Activated CD4-positive, alpha-beta T cell treated with anti-CD3 and anti-CD28 coated beads, Interleukin-2, amount 50 U/mL, for 16 hours (primary cell): Measurements from ENCODE around the gene TSHB.
"Not testable (repeated sequence)": the region's sequence is repeated elsewhere in the genome, so short reads cannot be mapped to it uniquely, and the experiment has no call there.

Experiments used
- DNase-seq: peaks from one replicate; pipeline ENCODE4 v3.0.0-alpha.2; 2020

The TSHB gene

DNA sequence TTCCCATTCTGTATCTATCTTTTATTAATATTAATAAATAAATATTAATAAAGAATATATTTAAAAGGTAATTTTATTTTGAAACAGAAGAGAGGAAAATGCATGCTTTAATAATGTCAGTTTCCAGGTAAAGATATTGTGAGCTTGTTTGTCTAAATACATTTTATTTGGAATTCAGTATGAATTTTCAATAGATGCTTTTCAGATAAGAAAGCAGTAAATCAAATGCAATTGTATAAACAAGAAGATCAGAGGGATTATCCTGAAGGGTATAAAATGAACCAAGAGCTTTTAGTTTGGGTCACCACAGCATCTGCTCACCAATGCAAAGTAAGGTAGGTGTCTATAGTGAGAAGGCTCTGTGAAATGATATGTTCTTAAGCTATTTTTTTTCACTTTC lies at the start of gene TSHB:
Gene TSHB (plus strand): TSS at position 301 of the 400 bp plus-strand sequence. CDS start 3,537 bp downstream, outside the sequence.
- DNase-seq, result no peak

DNA sequence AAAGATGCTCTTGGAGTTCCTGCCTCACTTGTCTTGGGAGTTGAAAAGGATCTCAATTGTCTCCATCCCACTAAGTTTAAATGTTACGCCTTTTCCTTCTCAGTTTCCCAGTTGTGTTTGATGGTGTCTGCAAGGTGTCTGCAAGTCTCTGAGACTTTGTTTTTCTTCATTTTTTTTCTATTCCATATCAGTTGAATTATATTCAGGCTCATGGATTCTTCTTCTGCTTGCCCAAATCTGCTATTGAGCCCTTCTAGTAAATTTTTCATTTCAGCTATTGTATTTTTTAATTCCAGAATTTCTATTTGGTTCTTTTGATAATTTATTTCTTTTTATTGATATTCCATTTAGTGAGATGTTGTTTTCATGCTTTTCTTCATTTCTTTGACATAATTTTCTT lies 47.4 kb upstream of the TSHB start:
- no peak for DNase-seq

DNA sequence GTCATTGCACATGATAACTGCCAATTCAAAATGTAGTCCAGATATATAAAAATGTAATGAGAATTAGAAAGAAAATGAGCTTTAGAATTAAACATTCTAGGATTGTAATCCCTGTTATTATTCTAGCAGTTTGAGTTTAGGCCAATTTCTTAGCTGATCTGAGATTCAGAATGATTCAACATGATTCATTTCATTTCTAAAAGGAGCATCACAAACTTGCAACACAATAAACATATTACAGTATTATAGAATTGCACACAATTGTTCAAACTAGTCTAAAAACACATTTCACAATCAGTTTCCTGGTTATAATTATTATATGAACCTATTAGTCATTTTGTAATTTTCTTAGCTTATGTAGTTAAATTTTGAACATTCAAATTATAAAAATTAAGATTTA lies 43.3 kb upstream of the TSHB start:
- DNase-seq, result no peak

DNA sequence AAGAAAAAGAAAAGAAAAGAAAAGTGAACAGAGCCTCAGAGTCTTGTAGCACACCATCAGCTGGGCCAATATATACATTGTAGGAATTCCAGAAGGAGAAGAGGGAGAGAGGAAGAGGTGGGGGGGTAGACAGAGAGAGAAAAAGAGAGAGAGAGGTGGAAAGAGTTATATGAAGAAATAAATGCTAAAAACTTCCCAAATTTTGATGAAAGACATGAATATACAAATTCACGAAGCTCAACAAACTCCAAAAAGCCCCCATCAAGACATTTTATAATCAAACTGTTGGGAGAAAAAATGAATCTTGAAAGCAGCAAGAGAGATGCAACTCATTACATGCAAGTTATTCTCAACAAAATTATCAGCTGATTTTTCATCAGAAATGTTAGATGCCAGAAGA lies 41.5 kb upstream of the TSHB start:
- DNase-seq, result no peak

DNA sequence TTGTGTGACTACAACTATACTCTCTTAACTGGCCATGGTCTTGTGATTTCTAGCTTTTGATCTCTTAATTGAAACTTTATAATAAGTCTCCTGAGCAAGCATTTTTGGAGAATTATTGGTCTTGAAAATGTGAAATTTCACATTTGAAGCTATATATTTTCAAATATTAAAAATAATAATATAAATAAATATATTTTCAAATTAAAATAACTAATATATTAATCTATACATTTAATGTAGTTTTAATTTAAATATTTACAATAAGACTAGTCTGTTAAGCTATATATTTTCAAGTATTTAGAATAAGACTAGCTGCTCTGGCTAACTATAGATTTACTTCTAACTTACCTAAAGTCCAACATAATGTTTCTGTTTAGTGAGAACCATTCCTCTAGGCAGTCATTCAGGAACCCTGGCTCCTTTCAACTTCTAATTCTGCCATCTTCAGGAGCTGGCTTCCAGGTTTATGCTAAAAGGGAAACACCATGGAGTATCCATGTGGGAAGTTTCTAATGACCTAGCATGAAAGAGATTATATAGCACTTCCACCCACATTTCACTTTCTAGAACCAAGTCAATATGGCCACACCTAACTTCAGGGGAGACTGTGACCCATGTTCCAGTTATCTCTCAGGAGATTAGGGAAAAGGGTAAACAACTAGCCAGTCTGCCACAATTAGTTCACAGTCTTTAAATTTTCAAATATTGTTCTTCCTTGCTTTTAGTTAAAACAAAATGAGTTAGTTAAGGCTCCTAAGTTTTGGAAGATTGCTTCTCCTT lies 31.9 kb upstream of the TSHB start:
- DNase-seq, result no peak

DNA sequence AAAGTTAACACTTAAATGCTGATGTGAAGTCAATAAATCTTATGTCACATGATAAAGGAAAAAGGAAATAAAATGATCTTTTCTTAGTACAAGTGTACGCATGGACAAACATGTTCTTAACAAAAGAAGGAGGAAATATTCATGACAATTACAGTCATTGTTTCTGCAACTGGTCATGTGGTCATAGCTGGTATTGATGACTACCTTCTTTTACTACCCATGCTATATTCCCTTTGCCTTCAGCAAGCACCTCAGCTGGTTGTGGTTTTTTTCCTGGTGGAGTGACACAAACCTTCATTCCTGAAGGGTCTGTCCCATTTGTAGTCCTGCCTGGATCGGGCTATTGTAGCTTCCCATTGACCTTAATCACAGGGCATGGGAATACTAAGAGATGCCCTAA lies 23.4 kb upstream of the TSHB start:
- DNase-seq, result no peak

DNA sequence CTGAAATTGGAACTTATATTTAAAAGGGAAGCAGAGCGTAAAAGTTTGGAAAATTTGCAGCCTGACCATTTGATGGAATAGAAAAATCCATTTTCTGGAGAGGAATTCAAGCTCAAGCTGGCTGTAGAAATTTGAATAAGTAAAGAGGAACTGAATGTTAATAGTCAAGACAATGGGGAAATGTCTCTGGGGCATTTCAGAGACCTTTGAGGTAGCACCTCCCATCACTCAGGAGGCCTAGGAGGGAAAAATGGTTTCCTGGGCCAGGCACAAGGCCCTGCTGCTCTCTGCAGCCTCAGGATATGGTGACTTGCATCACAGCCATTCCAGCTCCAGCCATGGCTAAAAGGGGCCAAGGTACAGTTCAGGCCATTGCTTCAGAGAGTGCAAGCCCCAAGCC lies 17.6 kb upstream of the TSHB start:
- DNase-seq, result no peak

DNA sequence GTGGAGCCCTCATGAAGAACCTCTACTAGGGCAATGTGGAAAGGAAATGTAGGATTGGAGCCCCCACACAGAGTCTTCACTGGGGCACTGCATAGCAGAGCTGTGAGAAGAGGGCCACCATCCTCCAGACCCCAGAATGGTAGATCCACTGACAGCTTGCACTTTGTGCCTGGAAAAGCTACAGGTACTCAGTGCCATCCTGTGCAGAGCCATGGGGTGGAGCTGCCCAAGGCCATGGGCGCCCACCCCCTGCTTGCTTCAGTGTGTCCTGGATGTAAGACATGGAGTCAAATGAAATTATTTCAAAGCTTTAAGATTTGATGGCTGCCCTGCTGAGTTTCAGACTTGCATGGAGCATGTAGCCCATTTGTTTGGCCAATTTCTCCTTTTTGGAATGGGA lies 17.2 kb upstream of the TSHB start:
- no peak for DNase-seq

DNA sequence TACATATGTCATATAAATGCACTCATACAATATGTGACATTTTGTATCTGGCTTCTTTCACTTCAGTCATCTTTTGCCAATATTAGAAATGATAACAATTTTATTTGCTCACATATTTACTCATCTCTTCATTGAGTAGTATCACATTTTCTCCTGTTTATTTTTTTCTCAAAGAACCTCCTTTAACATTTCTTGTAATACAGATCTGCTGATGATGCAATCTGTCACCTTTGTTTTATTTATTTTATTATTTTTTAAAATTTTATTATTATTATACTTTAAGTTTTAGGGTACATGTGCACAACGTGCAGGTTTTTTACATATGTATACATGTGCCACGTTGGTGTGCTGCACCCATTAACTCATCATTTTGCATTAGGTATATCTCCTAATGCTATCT lies 15.8 kb upstream of the TSHB start:
- no peak for DNase-seq

DNA sequence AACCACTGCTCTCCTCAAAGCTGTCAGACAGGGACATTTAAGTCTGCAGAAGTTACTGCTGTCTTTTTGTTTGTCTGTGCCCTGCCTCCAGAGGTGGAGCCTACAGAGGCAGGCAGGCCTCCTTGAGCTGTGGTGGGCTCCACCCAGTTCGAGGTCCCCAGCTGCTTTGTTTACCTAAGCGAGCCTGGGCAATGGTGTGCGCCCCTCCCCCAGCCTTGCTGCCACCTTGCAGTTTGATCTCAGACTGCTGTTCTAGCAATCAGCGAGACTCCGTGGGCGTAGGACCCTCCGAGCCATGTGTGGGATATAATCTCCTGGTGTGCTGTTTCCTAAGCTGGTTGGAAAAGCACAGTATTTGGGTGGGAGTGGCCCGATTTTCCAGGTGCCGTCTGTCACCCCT lies 10.1 kb upstream of the TSHB start:
- DNase-seq, result not testable (repeated sequence)

DNA sequence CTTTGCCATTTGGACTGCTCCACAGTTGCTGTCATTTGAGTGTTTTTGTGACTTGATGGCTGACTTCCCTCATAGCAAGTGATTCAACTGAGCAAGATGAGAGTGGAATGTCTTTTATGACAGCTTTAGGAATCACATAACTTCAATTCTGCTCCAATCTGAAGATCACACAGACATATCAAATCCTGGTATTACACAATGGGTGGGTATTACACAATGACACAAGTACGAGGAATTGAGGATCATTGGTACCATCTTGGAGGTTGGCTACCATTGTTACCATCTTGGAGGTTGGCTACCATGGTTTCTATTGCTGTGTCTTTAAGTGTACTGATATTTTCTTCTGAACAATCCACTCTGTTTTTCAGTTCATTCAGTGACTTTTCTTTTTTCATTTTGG lies 8.5 kb upstream of the TSHB start:
- no peak for DNase-seq

DNA sequence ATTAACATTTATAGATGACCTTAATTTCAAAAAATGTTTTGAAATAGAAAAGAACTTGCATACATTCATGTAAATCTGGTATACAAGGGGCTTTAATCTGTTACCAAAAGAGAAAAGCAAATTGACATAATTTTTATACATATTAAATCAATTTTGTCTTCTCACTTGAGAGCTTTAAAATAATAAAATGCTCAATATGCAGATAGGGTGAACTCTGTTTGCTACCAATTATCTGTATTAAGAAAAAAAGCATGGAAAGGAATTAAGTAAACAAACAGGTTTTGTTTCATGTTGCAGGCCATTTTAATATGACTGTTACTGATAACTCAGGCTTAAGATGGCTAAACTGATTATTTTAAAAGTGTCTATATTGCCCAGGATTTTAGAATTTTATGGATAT lies 6.0 kb upstream of the TSHB start:
- no peak for DNase-seq

DNA sequence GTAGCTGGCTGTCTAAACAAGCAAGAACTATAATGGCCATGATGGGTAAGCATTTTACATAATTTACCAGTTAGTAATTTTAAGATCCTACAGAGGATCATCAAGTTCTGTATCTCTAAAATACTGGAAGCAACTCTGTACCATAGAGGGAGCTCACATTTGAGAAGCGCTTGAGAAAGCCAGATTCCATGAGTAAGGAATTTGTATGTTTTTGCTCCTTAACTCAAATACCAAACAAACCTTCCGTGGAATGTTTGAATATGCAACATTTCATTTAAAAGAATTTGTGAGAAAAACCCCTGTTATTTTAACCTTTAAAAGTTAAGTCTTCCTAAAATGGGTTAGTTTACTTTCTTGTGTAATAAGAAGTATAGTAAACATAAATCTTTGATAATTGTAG lies 2.0 kb downstream of the TSHB start:
- no peak for DNase-seq

DNA sequence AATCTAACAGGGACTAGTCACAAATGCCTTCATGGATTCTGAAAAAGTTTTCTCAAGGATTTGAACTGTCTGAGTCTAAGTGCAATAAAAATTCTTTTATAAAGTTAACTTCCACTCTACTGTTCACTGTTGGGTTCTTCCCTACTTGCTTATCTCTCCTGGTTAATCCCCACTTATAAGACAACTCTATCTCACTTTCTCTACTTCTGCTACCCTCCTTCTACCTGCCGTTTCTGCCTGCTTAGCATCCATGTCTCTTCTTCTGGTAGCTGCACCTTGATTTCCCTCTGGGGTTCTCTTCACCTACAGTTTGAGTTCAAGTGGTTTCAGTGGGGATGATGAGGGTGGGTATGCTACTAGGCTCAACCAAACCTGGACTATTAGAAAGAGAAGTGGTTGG lies 6.0 kb downstream of the TSHB start:
- DNase-seq, result no peak

DNA sequence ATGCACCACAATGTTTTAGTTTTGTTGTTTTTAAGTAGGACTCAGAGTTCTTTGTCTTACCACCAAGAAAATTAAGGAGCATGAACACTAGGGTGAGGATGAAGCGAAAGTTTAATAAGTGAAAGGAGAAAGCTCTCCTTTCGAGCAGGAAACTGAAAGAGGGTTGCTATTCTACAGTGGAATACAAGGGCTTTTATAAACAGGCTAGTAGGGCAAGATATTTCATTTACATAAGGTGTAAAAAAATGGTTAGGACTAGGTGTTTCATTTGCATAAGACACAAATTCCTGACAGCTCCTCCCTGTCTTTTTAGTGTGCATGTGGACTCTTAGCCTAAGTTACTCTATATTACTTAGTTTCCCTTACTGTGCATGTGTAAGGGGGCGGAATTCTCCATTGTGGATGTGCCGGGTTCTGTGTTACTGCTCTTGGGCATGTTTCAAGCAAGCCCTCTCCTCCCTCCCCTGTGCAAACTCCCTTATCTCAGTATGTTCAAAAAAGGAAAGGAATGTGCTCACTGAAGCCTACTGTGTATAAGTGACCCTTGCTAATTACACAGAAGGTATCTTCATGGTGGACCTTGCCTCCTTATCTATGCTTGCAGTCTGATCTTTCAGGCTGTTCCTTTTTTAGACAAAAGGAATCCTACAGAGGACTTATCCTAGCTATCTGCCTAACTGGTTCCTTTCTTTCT lies 7.3 kb downstream of the TSHB start:
- DNase-seq, result no peak

DNA sequence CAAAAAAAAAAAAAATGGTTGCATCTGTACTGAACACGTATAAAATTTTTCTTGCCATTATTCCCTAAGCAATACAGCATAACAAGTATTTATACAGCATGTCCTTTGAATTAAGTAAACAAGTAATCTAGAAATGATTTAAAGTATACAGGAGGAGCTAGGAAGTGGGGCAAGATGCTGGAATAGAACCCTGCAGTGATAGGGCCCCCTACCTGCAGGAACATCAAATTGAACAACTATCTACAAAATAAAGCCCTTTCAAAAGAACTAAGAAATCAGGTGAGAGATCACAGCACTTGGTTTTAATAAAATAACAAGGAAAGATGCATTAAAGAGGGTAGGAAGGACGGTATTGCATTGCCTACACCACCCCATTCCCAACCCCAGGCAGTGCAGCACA lies 10.9 kb downstream of the TSHB start:
- no peak for DNase-seq

DNA sequence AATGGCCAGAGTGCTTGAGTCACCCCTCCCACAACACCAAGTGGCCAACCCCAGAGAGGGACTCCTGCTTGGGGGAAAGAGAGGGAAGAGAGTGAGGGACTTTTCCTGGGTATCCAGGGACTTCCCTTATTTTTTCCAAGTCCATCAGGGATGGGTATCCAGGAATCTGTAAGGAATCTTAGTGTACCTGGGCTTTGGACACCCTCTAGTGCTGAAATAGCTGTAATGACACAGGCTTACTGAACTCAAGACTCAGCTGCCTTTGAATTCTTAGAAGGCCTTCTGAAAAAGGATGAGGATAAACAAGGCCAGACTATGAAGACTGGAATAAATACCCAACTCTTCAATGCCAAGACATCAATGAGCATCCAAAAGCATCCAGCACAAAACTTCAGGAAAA lies 12.0 kb downstream of the TSHB start:
- DNase-seq, result no peak

DNA sequence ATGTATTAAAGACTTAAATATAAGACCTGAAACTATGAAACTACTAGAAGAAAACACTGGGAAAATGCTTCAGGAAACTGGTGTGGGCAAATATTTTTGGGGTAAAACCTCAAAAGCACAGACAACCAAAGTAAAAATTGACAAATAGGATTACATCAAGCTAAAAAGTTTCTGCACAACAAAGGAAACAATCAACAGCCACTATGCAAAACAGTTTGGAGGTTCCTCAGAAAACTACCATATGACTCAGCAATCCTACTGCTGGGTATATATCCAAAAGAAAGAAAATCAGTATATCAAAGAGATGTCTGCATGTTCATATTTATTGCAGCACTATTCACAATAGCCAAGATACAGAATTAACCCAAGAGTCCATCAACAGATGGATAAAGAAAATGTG lies 17.1 kb downstream of the TSHB start:
- no peak for DNase-seq

DNA sequence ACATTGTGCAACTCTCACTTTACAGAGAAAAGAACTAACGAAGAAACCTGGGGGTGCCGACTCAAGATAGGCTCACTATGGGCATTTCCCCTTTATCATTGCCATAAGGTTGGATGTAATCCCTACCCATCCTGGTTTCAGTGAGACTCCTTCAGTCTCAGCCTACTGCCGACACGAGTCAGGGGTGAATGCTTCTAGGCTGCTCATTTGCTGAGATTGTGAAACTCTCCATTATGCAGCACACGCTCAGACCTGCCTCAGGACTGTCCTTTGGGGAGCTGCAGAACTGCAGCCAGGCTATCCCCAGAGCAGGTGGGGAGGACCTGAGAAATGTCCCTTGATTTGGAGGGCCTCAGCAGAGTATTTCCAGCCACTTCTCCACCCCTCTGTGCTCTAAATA lies 22.2 kb downstream of the TSHB start:
- no peak for DNase-seq

DNA sequence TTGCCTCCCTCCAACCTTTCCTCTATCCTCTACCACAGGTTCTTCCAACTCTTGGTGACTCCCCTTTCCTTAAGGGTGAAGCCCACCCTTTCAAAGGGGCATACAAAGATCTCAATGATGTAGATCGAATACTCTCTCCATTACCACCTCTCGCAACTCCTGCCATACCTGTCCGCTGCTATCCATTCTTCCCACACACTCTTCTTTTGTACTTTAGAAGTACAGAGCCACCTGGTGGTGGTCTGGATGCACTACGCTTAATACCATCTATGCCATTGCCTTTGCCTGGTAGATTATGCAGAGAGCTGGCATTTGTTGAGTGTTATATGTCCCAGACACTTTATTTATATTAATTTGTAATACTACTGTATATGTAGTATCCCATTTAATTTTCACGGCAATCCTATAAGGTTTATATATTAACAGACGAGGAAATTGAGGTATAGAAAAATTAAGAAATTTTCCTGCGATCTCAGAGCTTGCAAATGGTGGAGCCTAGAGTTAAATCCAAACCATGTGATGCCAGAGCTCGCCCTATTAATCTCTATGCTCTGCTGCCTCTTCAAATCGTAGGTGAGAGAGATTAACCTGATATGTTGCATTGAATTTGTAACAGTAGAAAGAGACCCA lies 22.9 kb downstream of the TSHB start:
- DNase-seq, result peak; percentile 62

DNA sequence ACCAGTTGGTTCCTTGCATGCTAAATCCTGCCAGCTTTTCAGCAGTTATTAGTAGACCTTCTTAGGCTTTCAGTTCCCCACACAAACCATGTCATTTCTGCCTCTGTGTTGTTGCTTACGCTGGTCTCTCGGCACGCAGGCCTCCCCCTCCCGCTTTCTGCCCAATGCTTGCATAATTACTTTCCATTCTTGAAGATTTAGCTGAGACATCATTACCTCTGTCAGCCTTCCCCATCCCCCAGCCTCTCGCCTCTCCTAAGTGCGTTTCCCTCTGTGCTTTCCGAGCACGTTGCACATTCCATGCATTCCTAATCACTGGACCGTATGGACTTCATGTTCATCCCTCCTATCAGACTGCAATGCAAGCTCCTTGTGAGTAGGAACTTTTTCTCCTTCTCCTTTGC lies 26.8 kb downstream of the TSHB start:
- DNase-seq, result no peak

DNA sequence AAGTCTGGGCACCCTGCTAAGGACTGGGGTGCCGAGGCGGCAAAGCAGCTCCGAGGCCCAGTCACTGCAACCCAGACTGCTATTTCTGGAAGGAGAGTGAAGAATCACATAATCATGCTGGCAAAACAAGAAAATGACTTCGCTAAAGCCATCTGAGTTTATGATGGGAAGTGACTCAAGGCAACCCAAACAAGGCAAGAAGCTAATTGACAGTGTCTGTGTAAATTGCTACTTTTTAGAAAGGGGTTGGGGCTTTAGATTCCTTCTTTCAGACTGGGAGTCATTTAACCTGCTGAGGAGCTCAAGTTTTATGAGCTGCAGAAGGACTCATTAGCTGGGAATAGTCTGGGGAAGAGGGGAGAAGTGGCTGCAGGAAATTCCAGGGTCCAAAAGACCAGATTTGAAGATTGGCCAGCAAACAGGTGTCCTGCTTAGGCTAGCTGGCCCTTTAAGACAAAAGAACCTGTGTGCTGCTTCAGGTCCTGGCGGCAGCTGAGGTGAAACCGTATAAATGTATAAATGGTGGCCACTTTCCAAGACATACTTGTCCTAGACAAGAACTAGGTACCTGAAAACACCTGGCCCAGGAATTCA lies 28.1 kb downstream of the TSHB start:
- DNase-seq, result no peak

DNA sequence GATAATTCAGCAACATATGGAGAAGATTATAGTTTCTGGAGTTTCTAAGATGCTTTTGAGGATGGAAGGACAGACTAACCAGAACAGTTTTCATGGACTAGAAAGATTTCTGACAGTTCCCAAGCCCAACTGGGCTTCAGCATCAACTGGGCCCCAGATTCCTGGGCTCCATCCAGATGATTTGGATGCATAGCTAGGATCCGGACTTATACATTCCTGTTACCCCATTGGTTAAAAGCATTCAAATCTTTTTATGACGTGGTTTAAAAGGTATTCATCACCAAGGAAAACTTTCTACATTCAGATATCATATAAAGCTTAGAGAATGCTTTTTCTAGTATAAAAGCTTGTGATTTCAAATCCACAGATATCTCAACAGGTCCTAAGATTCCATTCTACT lies 29.7 kb downstream of the TSHB start:
- DNase-seq, result no peak

DNA sequence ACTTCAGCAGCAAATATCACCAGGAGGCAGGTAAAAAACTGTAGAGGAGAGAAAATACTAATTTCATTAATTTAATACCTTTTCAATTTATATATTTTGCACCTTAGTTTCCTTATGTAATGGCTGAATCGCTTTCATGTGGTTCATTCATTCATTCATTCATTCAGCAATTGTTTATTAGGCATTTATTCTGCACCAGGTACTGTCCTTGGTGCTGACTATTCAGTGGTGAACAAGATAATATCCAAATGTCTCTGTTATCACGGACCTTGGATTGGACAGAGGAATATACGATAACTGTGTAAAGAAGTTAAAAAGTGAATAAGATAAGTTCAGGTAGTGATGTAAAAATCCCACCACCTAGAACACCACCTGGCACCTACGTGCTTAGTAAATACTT lies 30.9 kb downstream of the TSHB start:
- no peak for DNase-seq
